Activated CD4-positive, CD25-positive, alpha-beta regulatory T cell treated with anti-CD3 and anti-CD28 coated beads, Interleukin-2, amount 50 U/mL, for 24 hours (primary cell): Measurements from ENCODE around the gene WDFY2.

Experiments used
- ATAC-seq, 2 donors: fragments of 150-1000 bp; cut with Tn5 transposase; one replicate each; pipeline ENCODE4 v1.10.0; 2021; ENCODE audit warnings: mild to moderate bottlenecking in 1 of 2, moderate library complexity in 1 of 2

Gene WDFY2

GRCh38 chr13:51802631-51803418 is 218.6 kb downstream of the WDFY2 start:
- ATAC-seq = no peak

GRCh38 chr13:51803422-51804294 is 219.4 kb downstream of the WDFY2 start, which contains the start of gene DHRS12:
Gene DHRS12 (minus strand): TSS chr13:51804163. CDS start chr13:51799659, 4,504 bp downstream.
- ATAC-seq = peak; percentile 75 to 77

- ATAC-seq = peak; percentile 14 to 18
These were observed 220.3 kb downstream of the WDFY2 start for GRCh38 chr13:51804295-51805172.

- ATAC-seq = no peak
These were observed 221.1 kb downstream of the WDFY2 start for GRCh38 chr13:51805313-51805712.

GRCh38 chr13:51805925-51806324 is 221.7 kb downstream of the WDFY2 start:
- ATAC-seq = no peak

GRCh38 chr13:51806566-51806965 is 222.3 kb downstream of the WDFY2 start:
- no peak for ATAC-seq

GRCh38 chr13:51807041-51807440 is 222.8 kb downstream of the WDFY2 start:
- no peak for ATAC-seq

GRCh38 chr13:51808811-51809210 is 224.5 kb downstream of the WDFY2 start:
- ATAC-seq = no peak

- ATAC-seq = no peak
These were observed 226.8 kb downstream of the WDFY2 start for GRCh38 chr13:51811046-51811445.

GRCh38 chr13:51811920-51812451 is 227.7 kb downstream of the WDFY2 start:
- peak in 1 of 2 donors; percentile 66 for ATAC-seq

GRCh38 chr13:51814071-51814470 is 229.8 kb downstream of the WDFY2 start:
- ATAC-seq = no peak

GRCh38 chr13:51814825-51815650 is 230.8 kb downstream of the WDFY2 start:
- peak; percentile 74 to 76 for ATAC-seq

GRCh38 chr13:51815848-51816247 is 231.6 kb downstream of the WDFY2 start:
- ATAC-seq = no peak

- no peak for ATAC-seq
These were observed 232.5 kb downstream of the WDFY2 start for GRCh38 chr13:51816604-51817249.
